Neural crest cell (in vitro differentiated cells): ENCODE results near the gene TREH. TPM values are rescaled to one million over a fixed set of nuclear protein-coding genes. Genes with fewer than 3 reads are reported as not detected.

Experiments
- DNase-seq: peaks from one replicate; pipeline ENCODE4 v3.0.0; 2021; ENCODE audit warnings: low read depth, mixed read lengths, low spot score
- H3K27ac Mint-ChIP-seq: one replicate; pipeline ENCODE4 v1.8.0; 2021; ENCODE audit warnings: mild to moderate bottlenecking, mixed read lengths; ENCODE audit not compliant: unreplicated experiment
- H3K27me3 Mint-ChIP-seq: 2 replicates; pipeline ENCODE4 v1.8.0; 2021; ENCODE audit warnings: low read depth, mild to moderate bottlenecking, mixed read lengths
- H3K36me3 Mint-ChIP-seq: 2 replicates; pipeline ENCODE4 v1.8.0; 2021; ENCODE audit warnings: low read depth, mild to moderate bottlenecking, mixed read lengths
- H3K4me1 Mint-ChIP-seq: 2 replicates; pipeline ENCODE4 v1.8.0; 2021; ENCODE audit warnings: mixed read lengths
- H3K4me3 Mint-ChIP-seq: one replicate; pipeline ENCODE4 v1.8.0; 2021; ENCODE audit warnings: mild to moderate bottlenecking, mixed read lengths
- H3K9me3 Mint-ChIP-seq: 2 replicates; pipeline ENCODE4 v1.8.0; 2021; ENCODE audit warnings: mixed read lengths
- total RNA-seq: library from RNA; stranded (reverse); gene quantifications from 2 replicates; pipeline ENCODE4 v1.2.1, GENCODE V29; 2021
- TF ChIP-seq, protein P1 (sequence below): fragments of 200-600 bp; sonication (generic); conservative IDR thresholded peaks from 2 replicates; pipeline ENCODE4 v1.5.0; 2021; ENCODE audit warnings: antibody characterized with exemption, mild to moderate bottlenecking

The TREH gene
- total RNA-seq, 1 donor from 2014 or later: not detected

DNA sequence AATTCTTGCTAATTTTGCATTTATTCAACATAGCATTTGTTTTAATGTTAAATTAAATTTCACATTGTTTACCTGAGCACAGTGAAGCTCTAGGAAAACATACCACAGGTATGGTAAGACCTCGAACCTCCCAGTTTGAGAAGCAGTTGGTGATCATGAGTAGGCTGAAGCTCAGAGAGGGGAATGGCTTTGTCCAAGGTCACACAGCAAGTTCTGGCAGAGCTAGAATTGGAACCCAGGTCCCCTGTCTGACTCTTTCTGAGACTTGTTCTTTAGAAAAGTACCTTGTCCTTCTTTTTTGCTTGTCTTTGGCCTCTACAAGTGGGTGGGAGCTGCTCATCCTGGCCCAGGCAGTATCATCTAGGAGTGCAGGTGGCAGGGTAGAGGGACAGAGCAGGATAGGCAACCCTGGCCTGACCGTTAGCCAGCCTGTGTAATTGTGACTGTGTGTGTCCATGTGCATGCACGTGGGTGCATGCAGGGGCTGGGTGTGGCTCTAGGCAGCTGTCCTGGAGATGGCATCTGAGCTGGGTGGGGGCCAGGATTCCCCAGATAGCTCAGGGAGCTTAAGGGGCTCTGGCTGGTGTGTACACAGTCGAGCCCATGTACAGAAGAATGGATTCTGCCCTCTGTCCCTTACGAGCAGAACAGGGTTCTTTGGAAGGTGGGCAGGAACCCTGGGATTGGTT, 50.4 kb downstream of the TREH start:
- Mint-ChIP-seq H3K27ac (no peak overlapping the region), H3K36me3 (peaks cover 3% of the 10 kb centered on the region), H3K27me3 (no peaks in the 10 kb centered on the region), H3K9me3 (no peaks in the 10 kb centered on the region), H3K4me1 (peaks cover 9% of the 10 kb centered on the region), H3K4me3 (no peak overlapping the region)
- DNase-seq: no peak
- TF ChIP-seq, protein P1, sequence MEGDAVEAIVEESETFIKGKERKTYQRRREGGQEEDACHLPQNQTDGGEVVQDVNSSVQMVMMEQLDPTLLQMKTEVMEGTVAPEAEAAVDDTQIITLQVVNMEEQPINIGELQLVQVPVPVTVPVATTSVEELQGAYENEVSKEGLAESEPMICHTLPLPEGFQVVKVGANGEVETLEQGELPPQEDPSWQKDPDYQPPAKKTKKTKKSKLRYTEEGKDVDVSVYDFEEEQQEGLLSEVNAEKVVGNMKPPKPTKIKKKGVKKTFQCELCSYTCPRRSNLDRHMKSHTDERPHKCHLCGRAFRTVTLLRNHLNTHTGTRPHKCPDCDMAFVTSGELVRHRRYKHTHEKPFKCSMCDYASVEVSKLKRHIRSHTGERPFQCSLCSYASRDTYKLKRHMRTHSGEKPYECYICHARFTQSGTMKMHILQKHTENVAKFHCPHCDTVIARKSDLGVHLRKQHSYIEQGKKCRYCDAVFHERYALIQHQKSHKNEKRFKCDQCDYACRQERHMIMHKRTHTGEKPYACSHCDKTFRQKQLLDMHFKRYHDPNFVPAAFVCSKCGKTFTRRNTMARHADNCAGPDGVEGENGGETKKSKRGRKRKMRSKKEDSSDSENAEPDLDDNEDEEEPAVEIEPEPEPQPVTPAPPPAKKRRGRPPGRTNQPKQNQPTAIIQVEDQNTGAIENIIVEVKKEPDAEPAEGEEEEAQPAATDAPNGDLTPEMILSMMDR: no peak

DNA sequence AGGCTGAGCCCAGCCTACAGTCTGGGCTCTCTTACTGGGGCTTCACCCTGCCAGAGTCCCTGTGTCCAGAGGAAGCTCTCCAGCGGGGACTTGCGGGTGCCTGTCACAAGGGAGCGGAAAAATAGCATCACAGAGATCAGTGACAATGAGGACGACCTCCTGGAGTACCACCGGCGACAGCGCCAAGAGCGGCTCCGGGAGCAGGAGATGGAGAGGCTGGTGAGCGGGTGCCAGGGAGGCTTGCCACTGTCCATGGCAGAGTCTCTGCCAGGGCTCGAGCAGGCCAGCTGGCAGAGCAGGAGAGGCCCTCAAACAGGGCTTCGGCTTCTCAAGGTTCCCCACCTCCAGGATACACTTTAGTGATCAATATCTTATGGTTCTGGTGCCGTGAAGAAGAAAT, 51.0 kb downstream of the TREH start:
- no peaks in the 10 kb centered on the region for H3K9me3 Mint-ChIP-seq
- DNase-seq: no peak
- TF ChIP-seq, protein P1: no peak
- peaks cover 6% of the 10 kb centered on the region for H3K36me3 Mint-ChIP-seq
- no peak overlapping the region for H3K27ac Mint-ChIP-seq
- H3K4me1 Mint-ChIP-seq: peaks cover 8% of the 10 kb centered on the region
- H3K27me3 Mint-ChIP-seq: no peaks in the 10 kb centered on the region
- H3K4me3 Mint-ChIP-seq: no peak overlapping the region

DNA sequence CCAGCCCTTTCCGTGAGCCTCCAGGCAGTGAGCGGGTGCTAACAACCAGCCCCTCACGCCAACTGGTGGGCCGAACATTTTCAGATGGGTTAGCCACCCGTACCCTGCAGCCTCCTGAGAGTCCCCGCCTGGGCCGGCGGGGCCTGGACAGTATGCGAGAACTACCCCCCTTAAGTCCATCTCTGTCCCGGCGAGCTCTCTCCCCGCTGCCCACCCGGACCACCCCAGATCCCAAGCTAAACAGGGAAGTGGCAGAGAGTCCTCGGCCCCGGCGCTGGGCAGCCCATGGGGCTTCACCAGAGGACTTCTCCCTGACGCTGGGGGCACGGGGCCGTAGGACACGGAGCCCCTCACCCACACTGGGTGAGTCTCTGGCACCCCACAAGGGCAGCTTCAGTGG, 51.4 kb downstream of the TREH start:
- Mint-ChIP-seq H3K36me3 (peaks cover 5% of the 10 kb centered on the region), H3K27ac (no peak overlapping the region), H3K27me3 (no peaks in the 10 kb centered on the region), H3K4me1 (peaks cover 7% of the 10 kb centered on the region), H3K4me3 (no peak overlapping the region), H3K9me3 (no peaks in the 10 kb centered on the region)
- TF ChIP-seq, protein P1: no peak
- DNase-seq: no peak

DNA sequence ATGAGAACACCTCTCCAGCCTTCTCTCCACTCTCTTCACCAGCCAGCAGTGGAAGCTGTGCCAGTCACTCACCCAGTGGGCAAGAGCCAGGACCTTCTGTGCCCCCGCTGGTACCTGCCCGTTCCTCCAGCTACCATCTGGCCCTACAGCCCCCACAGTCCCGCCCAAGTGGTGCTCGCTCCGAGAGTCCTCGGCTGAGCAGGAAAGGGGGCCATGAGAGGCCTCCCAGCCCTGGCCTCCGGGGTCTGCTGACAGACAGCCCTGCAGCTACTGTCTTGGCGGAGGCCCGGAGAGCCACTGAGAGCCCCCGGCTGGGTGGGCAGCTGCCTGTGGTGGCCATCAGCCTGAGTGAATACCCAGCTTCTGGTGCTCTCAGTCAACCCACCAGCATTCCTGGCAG, 51.9 kb downstream of the TREH start:
- DNase-seq: no peak
- H3K27ac Mint-ChIP-seq: no peak overlapping the region
- H3K4me3 Mint-ChIP-seq: no peak overlapping the region
- H3K4me1 Mint-ChIP-seq: peaks cover 9% of the 10 kb centered on the region
- TF ChIP-seq, protein P1: no peak
- H3K9me3 Mint-ChIP-seq: no peaks in the 10 kb centered on the region
- H3K36me3 Mint-ChIP-seq: peaks cover 3% of the 10 kb centered on the region
- no peaks in the 10 kb centered on the region for H3K27me3 Mint-ChIP-seq

DNA sequence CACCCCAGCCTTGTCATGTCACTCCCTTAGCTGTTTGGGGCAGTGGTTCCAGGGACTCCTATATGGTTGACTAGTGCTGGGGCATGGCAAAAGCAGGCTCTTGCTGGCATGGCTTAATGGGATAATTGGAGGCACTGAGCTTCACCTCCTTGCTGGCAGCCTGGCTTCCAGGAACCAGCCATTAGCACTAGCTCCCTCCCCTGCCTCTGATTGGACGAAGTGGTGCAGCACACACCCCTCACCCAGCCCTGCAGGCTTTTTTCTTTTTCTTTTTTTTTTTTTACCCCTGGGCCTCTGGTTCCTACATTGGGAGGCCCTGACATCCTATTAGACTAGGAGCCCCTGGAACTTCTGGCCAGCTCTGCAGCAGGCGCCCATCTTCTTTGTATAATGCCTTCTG, 53.5 kb downstream of the TREH start:
- peaks cover 22% of the 10 kb centered on the region for H3K4me1 Mint-ChIP-seq
- no peak overlapping the region for H3K27ac Mint-ChIP-seq
- no peaks in the 10 kb centered on the region for H3K27me3 Mint-ChIP-seq
- peaks cover 3% of the 10 kb centered on the region for H3K36me3 Mint-ChIP-seq
- peak overlapping the region; percentile 49 for H3K4me3 Mint-ChIP-seq
- no peak for DNase-seq
- TF ChIP-seq, protein P1: no peak
- no peaks in the 10 kb centered on the region for H3K9me3 Mint-ChIP-seq
